Inferior parietal cortex (tissue), 1 donor: ENCODE data around the gene GALK1.
"Not testable (repeated sequence)": the region's sequence is repeated elsewhere in the genome, so short reads cannot be mapped to it uniquely, and the experiment has no call there.

ENCODE experiments used
- DNase-seq: peaks from one replicate; pipeline ENCODE4 v3.0.0-alpha.2; 2016; ENCODE audit errors: extremely low spot score

GALK1 gene

DNA sequence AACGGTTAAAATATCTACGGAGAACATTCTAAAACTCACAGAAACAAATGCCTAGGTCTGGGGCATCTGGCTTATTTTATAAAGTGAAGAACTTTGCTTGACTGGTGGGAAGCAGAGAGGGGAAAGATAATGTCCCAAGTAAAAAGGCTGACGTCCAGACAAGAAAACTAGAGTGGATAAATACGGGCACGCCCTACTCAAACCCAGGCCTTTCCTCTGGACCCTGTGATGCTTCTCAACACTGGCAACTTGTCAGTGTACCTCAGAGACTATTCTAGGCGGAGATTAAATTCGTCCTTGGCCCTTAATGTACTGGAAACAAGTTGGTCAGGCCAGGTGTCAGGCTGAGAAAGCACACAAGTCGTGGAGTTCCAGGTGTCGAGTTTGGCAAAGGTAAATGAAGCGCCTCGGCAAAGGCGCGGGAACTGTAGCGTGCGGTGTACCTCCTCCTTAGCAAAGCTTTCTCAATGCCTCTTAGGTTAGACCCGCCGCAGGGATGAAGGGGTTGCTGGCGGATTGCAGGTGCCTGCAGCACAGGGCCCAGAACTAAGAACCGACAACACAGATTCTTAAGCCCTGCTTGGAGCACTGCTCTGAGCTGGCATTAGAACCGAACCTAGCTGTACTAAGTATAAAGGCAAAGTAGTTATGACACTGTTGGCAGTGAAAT, 18.9 kb upstream of the GALK1 start:
- no peak for DNase-seq

DNA sequence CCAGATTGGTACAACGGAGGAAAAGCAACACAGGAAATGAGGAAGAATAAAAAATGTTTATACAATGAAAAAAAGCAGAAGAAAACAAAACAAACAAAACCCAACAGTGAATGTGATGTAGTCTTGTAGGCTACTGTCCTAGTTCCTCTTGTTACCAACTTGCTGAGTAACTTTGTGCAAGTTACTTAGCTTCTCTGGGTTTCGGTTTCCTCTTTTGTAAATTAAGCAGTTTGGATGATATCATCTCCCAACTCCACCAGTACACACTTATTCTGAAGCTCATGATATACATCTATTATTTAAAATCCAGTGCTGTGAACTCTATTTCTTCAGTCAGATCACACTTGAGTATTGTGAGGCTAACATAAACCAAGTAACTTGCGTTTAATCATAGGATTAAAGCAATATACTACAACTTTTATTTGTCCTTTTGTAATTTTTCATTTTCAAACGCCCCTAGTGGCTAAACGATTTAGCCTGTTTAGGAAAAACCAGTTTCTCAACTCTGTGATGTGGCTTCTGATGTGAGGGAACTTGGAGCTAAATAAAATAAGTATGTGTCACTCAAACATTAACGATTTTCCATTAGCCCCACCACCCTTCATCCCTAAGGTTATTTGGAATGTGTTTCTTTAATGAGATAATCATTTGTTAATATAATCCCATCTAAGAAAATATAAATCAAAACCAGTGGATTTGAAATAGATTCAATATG, 18.2 kb upstream of the GALK1 start:
- DNase-seq: peak; percentile 65

DNA sequence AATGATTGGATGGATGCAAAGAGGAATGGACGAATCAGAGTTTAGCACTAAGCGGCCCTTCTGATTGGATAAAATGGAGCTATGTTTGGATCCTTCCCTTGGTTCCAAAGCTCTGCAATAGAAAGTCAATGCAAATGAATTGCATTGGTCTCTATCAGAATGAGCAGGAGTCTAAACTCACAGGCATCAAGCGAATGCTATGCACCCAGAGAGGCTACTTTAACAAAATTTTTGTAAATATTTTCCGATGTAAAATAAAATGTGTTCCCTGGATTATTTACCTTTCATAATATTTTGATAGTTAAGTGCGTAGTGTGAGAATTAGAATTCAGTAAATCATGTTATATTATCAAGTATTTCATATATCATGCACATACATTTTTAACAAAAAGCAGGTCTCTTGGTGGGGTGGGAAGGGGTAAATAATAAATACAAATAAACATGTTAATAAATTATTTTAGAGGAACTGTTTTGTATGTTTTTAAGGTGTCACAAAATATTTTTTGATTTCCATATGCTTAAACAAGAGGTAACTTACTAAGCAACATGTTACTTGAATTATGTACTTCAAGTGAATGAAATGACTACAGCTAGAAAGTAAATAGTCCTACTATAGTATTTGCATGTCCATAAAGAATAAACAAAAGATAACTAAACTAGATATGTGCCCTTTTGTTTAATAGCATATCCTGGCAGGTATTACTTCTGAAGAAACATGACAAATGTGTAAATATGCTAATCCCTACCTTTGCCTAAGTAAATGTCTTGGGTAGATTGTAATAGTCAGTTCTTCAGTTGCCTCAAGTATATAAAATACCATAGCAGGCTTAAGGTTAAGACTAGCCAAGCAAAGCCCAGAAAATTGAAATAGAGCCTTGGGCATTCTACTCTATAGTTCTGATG, 15.2 kb upstream of the GALK1 start:
- DNase-seq: no peak

DNA sequence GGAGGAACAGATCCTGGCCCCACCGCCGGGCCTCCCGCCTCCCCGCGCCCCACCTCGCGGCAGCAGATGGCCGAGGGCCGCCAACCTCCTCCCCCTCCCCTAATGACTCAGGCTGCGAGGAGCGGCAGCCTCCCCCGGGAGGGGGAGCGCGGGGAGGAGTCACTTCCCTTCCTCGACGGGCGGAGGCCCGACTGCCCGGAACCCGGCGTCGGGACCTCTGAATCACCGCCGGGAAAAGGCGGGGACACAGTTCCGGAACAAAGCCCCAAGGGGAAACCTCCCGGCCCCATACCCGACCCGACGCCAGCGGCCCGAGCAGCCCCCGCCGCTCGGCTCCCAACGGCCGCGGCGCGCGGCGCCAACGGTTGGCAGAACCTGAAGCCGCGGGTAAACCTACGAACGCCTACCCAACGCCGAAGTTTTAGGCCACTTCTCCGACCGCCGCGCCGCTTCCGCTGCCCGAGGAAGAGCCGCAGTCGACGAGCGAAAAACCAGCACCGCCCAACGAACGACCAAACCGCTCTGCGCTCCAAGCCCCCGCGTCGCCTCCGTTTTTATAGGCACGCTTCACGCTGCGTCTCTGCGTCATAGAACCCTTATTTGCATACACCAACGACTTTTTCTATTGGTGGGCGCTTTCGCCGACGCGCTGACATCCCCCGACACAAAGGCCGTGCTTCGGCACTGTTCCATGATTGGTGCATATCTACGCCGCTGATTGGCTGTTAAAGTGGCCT, 14.4 kb upstream of the GALK1 start:
- peak; percentile 100 for DNase-seq

DNA sequence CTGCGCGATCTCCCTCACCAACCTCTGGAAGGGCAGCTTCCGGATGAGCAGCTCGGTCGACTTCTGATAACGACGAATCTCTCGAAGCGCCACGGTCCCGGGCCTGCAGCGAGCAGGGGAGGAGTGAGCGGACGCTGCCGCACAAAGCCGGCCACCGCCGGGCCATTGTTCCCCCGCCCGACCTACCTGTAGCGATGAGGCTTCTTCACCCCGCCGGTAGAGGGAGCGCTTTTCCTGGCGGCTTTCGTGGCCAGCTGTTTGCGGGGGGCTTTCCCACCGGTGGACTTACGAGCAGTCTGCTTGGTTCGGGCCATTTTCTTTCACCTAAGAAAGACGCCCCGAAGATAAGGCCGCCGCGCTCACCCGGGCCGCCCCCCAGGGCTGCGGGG, 13.9 kb upstream of the GALK1 start:
- DNase-seq: no peak

DNA sequence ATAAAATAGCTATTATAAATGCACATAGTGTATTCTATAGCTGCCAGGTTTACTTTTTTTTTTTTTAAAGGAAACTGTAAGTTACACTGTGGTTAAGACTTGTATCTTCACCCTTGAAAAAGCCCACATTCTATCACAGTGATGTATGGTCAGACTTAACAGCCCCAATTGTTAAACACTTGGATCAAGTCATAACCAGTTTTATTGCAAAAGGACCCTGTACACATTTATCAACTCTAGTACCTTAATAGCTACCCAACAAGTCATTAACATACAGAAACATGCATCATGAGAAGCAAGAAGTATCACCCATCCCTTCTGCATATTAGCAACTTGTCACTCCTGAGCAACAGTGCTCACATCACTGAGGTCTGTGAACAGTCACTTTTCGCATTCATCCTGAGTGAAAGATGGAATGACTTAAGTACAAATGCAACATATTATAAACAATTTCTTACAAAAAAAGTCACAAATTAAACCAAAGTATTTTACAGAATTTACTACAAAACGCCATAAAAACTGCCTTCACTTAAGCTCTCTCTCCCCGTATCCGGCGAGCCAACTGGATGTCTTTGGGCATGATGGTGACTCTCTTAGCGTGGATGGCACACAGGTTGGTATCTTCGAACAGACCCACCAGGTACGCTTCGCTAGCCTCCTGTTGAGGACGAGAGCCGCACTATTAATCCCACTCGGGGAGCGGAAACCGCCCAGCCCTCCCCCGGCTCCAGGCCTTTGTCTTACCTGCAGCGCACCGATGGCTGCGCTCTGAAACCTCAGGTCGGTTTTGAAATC, 13.3 kb upstream of the GALK1 start:
- not testable (repeated sequence) for DNase-seq

DNA sequence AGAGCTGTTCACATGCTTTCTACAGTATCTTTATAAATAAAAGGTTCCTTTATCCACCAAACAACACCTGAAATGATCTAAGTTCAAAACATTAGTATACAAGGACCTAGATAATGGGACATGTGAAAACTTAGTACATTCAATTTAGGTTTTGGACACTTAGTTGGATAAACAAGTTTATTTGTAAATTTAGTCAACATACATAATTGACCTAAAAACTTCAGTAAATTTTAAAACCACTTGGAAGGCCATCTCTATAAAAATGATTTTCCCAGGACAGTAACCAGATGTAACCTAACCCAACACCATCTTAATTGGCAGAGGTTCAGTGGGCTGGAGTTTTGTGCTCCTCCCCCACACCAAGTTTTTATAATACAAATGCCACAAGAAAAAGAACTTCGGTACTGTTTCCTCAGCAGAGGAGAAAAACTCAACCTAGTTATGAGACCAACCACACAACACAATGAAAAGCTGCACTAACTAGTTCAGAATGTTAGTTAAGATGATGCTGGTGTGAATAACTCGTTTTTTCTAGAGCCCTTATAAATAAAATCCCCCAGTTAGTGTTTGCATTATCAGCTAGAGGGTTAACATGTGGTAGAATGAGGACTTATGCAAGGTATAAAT, 12.4 kb upstream of the GALK1 start:
- DNase-seq: no peak

DNA sequence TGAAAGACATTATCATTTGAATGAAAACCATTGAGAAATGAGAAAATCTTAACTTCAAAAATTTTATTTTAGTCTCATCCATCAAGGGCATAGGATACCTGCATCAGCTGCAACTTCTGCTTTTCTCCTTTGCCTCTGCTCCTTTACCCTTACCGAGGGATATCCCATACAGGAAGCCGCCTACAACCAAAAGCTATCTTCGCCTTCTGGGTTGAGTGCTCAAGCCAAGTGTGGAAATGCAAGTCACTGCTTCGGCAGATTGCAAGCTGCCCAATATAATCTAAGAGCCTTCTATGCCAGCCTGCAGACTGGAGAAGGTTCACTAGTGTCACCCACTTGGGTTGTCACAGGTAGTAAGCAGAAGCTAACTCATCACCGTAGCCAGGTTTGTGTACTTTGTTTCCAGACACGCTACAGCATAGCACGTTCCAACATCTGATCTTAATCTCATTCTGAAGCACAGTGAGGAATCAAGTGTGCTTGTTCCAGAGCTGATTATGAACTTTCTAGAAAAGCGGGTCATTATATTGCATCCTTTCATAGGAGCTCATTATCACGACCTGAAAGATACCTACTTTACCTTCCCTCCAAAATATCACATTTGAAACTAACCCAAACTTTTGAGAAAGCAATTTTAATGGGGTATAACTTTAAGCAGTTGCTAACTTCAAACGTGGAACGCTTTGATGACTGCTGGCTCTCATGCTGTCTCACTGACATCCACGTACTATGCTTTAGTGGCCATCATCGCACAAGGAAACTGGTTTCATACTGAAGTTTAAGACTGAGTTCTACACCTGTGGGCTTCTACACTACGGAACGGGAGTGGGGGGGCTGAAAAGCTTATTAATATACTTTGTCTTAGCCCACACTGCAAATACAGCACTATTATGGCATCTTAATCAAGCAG, 11.6 kb upstream of the GALK1 start:
- no peak for DNase-seq

DNA sequence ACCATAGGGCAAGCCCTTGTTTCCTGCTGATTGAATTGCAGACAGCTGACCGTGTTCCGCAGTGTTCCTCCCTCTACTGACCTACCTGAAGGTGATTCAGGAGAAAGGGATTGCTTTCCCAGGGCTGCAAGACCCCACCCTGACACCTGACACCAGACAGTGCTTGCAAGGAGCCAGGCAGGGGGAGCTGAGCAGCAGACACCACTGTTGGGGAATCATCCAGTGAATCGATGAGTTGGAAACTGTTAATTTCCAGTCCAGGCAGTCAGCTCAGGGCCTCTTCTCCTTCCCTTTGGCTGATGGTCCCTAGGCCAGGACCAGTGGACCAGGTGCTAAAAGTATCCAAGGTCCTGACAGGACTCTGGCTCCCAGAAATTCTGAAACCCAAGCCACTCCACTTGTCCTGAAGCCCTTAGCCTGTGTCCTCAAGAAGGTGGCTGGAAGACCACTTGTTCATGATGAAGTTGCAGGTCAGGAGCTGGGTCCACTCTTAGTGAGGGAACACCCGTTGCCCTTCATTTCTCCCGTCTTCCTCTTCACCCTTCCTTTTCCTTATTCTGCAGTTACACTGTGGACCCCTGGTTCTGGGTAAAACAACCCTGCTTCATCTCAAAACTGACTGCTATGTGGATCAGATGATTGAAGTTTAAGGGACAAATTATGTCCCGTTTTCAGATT, 10.1 kb upstream of the GALK1 start:
- DNase-seq: no peak

DNA sequence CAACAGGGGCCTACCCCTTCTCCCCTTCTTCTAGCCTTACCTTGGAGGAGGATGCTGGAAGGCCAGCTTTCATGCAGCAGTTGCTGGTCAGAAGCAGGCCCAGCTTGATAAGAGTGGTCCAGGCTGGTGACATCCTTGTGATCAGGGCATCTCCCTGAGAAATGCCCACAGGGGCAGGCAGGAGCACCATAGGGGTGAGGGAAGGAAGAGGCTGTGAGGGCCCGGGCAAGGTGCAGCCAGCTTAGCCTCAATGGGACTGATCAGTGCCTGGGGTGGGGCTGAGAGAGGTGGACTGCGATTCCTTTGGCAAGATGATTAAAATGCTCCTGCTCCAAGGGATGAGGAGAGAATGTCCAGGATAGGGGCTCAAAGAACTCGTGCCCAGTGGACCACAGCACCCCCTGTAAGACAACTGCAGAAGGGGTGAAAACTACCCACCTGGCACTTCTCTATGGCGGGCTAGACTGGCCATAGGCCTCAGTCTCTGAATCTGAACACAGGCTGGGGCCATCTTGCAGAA, 9.5 kb upstream of the GALK1 start:
- no peak for DNase-seq

DNA sequence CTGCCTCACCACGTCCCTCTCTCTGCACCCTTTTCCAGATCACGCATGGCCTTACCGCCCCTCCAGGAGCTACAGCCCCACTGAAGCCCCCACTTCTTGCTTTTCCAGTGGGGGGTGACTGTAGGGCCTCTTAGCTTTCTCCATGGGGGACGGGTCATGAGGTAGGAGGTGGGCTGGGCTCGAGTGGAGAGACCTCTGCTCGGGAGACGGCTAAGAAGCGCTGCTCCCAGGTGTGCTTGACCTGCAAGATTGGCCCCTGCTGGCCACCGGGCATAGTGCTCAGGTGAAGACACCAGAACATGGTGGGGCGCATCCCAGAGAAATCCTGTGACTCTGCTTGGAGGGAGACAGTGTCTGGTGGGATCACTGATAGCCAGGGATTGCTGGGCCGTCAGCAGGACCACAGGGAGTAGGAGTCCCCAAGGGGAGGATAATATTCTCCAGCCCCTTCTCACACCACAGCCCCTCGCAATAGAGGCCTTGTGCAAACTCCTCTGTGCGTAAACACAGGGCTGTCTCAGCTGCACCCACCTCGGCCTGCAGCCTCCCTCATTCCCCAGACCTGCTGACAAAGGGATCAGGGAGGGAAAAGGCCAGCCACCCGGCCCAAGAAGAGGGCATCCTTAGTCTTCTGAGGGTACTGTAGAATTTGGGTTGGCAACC, 8.9 kb upstream of the GALK1 start:
- DNase-seq: no peak

DNA sequence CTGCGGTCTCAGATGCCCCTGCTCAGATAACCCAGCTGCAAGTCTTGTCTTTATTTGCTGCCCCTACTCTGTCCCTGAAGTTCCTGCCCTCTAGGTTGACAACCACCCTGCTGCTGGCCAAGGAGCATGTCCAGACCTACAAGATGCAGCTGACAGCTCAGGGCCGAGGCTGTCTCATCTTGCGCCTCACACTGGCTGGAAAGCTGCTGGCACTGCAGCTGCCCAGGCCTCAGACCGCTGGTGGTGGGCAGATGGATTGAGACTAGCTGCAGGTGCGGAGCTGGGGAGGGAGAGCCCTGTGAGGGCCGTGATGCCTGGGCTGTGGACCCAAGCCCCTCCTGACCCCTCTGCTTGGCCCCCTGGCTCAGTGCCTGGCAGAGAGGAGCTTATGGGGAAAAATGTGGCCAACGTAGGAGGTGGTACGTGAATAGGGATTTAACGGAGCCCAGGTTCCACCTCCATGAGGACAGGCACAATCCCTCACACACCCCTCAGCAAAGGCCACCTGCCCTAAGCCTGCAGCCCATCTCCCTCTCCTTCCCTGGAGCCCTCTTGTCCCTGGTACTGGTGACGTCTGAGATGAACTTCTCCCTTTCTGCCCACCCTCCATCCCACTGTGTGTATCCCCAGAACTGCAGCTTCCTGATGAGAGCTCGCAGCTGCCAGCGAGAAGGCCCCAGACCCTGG, 8.3 kb upstream of the GALK1 start:
- no peak for DNase-seq

DNA sequence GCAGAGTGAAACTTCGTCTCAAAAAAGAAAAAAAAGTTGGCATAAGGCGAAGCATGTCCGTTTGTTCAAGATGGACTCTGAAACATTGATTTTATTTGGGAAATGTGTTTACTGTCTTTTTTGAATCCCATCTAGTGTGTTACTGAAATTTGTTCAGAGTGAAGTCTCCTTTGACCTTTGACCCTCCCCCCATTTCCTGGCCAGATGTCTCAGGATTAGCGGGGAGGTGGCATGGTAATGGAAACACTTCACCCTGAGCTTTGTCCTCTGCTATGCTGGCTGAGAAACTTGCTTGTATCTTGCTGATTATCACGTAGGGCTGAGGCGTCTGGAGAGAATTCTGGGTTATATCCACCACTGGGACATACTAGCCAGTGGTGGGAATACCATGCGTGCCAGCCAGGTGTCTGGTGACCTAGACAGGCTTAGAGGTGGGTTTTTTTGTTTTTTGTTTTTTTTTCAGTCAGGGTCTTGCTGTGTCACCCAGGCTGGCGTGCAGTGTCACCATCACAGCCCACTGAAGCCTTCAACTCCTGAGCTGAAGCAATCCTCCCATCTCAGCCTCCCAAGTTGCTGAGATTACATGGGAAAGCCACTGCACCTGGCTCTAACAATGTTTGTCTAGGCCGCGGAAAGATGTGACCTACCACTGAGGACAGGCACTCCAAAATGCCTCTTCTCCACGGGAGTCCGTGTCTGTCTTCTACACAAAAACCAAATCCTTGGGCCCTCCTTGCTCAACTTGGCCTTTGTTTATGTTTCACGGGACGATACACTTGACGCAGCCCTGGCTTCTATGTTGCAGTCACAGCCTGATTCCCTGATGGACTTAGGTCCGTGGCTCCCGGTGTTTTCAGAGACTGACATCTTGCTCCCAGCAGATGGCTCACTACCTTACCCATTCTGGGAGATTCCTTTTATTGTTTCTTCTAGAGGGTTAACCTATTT, 6.6 kb upstream of the GALK1 start:
- no peak for DNase-seq

DNA sequence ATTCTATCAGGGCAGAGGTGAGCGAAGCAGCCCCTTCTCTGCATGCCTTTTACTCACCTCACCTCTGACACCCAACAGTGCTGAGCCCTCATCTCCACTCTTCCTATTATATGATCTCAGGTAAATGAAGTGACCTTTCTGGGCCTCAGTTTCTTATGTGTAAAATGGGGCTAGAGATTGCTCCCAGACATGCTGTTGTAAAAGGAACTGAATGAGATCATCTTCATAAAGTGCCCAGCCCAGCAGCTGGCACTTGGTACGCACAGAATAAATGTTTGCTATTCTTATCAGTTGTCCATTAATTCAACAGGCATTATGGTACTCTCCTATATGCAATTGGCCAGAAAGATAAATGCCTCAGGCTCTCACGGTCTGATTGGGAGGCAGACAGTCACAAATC, 4.5 kb upstream of the GALK1 start:
- DNase-seq: no peak

DNA sequence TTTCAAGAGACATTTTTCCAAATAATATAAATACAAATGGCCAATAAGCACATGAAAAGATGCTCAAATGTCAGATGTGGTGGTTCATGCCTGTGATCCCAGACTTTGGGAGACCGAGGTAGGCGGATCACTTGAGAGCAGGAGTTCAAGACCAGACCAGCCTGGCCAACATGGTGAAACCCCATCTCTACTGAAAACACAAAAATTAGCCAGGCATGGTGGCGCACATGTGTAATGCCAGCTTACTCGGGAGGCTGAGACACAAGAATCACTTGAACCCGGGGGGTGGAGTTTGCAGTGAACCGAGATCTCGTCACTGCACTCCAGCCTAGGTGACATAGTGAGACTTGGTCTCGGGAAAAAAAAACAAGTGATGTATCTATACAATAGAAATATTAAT, 2.9 kb upstream of the GALK1 start:
- no peak for DNase-seq

DNA sequence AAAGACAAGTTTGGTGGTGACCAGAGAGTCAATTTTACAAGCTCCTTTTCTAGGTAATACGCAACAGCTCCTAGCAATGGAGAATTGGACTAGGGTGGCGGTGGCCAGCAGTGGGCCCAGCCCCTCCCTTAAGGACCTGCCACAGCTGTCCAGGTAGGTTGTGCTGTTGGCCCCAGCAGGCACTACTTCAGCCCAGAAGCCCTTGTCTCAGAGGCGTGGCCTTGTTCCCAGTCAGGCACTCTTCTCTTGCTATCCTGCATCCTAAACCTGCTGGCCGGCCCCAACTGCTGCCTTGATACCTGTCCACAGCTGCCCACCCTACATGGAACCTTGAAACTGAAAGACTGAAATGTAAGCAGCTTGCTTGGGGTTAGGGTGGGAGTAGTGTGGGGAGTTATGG, 989 bp upstream of the GALK1 start:
- no peak for DNase-seq

DNA sequence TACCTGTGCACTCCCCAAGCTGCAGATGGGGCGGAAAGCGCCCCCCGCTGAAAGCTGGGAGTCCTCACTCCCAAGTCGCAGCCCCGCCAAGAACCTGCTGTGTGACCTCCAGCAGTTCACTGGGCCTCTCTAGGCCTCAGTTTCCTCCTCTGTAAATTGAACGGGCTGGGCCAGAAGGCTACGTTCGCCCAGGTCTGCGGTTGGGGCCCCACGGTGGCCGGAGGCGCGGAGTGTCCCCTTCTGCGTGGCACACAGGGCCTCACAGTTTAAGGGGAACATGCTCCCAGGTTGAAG, 628 bp downstream of the GALK1 start:
- DNase-seq: no peak
